C4-2B (cell line): ENCODE data around the gene ABCC8.

Experiments
- H3K27ac ChIP-seq: fragments of 450-650 bp; 2 replicates; pipeline ENCODE4 v1.5.1; 2017
- ZFX ChIP-seq: fragments of 450-650 bp; IDR thresholded peaks from 2 replicates; pipeline ENCODE4 v1.6.1; 2017
- TF ChIP-seq, protein P1 (sequence below): fragments of 450-650 bp; conservative IDR thresholded peaks from 2 replicates; pipeline ENCODE4 v1.5.1; 2017; ENCODE audit warnings: mild to moderate bottlenecking

The ABCC8 gene

DNA sequence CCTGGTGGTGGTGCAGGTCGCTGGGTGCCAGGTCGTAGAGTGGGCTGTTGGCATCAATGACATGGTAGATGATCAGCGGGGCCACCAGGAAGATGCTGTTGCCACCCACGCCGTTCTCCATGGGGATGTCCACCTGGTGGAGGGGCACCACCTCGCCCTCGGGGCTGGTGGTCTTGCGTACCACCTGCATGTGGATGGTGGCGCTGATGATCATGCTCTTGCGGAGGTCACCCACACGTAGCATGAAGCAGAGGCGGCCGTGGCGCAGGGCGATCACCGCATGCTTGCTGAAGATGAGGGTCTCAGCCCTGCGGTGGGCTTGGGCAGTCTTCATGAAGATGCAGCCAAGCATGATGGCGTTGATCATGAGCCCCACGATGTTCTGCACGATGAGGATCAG is 89.4 kb downstream of the ABCC8 start:
- no peak for TF ChIP-seq ZFX
- TF ChIP-seq, protein P1, sequence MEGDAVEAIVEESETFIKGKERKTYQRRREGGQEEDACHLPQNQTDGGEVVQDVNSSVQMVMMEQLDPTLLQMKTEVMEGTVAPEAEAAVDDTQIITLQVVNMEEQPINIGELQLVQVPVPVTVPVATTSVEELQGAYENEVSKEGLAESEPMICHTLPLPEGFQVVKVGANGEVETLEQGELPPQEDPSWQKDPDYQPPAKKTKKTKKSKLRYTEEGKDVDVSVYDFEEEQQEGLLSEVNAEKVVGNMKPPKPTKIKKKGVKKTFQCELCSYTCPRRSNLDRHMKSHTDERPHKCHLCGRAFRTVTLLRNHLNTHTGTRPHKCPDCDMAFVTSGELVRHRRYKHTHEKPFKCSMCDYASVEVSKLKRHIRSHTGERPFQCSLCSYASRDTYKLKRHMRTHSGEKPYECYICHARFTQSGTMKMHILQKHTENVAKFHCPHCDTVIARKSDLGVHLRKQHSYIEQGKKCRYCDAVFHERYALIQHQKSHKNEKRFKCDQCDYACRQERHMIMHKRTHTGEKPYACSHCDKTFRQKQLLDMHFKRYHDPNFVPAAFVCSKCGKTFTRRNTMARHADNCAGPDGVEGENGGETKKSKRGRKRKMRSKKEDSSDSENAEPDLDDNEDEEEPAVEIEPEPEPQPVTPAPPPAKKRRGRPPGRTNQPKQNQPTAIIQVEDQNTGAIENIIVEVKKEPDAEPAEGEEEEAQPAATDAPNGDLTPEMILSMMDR, result no peak
- no peak overlapping the region for H3K27ac ChIP-seq

DNA sequence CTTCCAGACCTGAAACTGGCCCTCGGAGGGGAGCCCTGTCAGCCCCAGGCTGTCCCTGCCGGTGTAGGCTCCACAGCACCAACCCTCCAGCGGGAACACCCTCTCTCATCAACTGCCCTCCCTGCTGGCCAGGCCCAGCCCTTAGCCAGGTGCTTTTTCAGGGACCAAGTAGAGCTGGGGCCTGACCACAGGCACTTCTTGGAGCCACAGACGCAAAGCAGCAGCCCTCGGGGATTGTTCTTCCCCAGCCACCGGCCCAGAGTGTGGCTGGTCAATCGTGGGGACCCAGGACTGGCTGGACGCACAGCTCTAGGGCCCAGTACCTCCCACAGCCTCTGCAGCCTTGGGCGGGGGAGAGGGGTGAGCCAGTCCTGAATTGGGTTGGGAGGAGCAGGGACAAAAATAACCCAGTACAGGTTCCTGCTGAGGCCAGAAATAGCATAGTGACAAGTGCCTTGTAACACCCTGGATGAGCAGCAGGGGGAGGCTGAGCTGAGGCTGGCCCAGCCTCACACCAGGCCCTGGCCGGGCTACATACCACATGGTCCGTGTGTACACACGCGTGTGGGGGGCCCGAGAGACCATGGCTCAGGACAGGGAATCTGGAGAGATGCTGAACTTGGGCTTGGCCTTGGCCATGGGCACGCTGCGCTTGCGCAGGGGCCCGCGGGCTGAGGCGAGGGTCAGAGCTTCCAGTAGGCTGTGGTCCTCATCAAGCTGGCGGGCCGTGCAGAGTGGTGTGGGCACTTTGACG is 90.1 kb downstream of the ABCC8 start:
- TF ChIP-seq, protein P1, result peak; percentile 79
- no peak for TF ChIP-seq ZFX
- no peak overlapping the region for H3K27ac ChIP-seq

DNA sequence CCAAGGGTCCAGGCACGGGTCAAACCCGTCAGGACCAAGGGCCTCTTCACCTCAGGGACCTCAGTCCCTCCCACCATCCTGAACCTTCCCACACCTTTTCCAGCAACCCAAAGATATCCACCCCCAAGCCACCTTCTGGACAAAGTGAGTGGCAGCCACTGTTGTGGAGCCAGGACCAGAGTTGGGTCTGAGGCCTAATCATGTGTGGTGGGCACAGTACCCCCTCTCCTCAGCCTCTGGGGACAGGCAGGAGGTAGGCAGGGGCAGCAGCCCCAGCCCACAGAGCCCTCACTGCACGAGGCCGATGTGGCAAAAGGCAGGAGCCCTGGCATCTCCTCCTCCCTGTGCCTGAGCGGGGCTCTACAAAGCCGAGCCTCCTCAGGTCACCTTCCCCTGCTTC is 90.7 kb downstream of the ABCC8 start:
- H3K27ac ChIP-seq, result no peak overlapping the region
- TF ChIP-seq, protein P1, result no peak
- TF ChIP-seq ZFX, result no peak

DNA sequence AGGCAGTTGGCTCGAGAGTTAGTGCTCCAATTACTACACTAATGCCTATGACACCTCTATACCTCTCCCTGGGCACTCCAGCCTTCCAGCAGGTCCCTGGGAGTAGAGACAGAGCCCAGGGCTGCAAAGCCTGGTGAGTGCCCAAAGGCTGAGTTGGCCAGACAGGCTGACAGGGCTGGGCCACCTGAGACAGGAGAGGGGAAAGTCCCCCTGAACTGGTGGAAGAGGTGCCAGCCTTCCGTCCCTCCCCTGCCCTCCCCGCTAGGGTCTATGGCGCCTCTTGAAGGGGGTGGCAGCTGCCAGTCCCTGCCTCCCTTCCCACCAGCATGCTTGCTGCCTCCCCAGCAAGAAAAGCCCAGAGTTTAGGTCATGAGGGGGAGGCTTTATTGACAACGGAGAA is 91.2 kb downstream of the ABCC8 start:
- TF ChIP-seq ZFX, result no peak
- TF ChIP-seq, protein P1, result no peak
- H3K27ac ChIP-seq, result no peak overlapping the region

DNA sequence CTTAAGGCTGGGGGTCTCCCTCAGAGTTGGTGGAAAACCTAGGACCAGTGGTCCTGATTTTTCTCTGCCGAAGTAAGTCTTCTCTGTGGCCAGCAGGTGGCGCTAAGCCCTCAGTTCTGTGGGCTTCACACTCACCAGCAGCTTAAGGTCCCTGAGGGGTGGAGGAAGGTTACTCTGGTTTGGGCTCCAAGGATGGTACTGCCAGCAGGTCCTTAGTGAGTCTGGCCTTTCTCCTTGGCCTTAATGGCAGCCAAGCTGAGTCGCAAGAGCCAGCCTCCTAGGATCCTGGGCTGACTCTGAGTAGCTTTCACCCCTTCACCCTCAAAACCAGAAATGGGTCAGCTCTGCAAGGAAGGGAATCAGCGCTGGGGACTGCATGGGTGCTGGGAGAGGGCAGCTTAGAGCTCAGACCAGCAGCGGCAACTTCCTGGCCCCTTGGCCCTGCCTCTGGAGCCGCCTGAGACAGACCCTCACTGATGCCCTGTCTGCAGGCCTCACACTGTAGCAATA is 92.6 kb downstream of the ABCC8 start:
- TF ChIP-seq, protein P1, result peak; percentile 93
- TF ChIP-seq ZFX, result no peak
- H3K27ac ChIP-seq, result no peak overlapping the region; the same call in 1 of the 2 replicates

DNA sequence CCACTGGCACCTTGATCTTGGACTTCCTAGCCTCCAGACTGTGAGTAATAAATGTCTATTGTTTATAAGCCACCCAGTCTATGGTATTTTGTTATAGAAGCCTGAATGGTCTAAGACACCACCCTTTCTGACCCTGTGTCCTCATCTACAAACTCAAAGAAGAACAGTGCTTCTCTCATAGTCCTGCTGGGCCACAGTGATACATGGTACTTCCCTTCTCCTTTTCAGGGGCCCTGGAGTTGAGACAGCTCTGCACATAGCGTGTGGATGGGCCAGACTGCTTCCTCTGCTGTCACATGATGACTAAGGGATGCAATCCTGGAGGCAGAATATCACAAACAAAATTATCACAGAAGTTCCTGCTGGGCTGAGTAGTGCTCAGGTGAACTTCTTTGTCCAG is 93.2 kb downstream of the ABCC8 start:
- H3K27ac ChIP-seq, result no peak overlapping the region
- no peak for TF ChIP-seq ZFX
- TF ChIP-seq, protein P1, result no peak

DNA sequence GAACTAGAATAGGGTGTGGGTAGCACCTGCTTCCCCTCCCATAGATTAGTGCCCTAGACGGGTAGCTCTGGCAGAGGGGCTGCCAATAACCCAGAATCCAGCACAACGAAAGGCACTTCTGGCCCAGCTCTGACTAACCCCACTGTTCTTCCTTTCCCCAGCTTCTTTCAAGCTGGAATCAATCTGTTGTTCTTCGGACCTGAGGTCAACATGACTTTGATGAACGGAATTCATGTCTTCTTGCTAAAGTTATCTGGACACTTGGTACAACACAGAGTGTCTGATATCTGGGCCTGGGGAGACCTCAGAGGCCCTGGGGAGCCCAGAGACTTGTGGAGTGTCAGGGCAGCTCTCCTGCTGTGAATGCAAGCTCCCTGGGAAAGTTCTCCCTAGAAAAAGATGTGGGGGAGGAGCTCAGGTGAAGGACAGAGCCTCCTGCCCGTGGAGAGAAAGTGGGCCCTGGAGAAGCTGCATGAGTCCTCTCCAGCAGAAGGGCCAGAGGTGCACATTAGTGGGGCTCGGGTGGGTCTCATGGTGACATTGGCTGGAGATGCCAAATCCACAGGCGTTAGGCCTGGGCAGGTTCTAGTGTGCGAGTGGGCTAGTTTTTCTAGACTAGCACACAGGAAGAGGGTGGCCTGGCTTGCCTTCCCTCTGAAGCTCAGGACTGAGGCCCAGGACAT is 94.5 kb downstream of the ABCC8 start:
- no peak overlapping the region for H3K27ac ChIP-seq
- TF ChIP-seq ZFX, result no peak
- TF ChIP-seq, protein P1, result no peak
